Osteoblast (primary cell): ENCODE data around the gene HSP90AB1. TPM values are rescaled to one million over a fixed set of nuclear protein-coding genes. Genes with fewer than 3 reads are reported as not detected.

Experiments used
- DNase-seq: peaks from one replicate; pipeline ENCODE4 v3.0.0; 2011; ENCODE audit warnings: low spot score, mixed read lengths; ENCODE audit not compliant: insufficient read length; ENCODE audit errors: missing footprints
- H2AFZ ChIP-seq: 2 replicates; pipeline ENCODE4 v1.6.0; 2011; ENCODE audit warnings: mild to moderate bottlenecking, low read length
- H3K27ac ChIP-seq: 2 replicates; pipeline ENCODE4 v1.5.1; 2011; ENCODE audit warnings: mild to moderate bottlenecking, low read depth, low read length, moderate library complexity
- H3K27me3 ChIP-seq: 2 replicates; pipeline ENCODE4 v1.6.0; 2012; ENCODE audit warnings: mild to moderate bottlenecking, control low read depth, inconsistent platforms, low read length, moderate library complexity; ENCODE audit not compliant: insufficient read depth
- H3K36me3 ChIP-seq: 2 replicates; pipeline ENCODE4 v1.5.1; 2011; ENCODE audit warnings: mild to moderate bottlenecking, low read length, control low read depth, moderate library complexity; ENCODE audit not compliant: insufficient read depth
- H3K4me1 ChIP-seq: 2 replicates; pipeline ENCODE4 v1.5.1; 2011; ENCODE audit warnings: mild to moderate bottlenecking, low read length, control low read depth, moderate library complexity; ENCODE audit not compliant: insufficient read depth
- H3K4me2 ChIP-seq: 2 replicates; pipeline ENCODE4 v1.6.0; 2011; ENCODE audit warnings: mild to moderate bottlenecking, low read length; ENCODE audit not compliant: insufficient read depth
- H3K4me3 ChIP-seq: fragments of 200-600 bp; sonication (generic); 3 replicates; pipeline ENCODE4 v1.5.1; 2012; ENCODE audit warnings: mild to moderate bottlenecking, low read length, inconsistent platforms; ENCODE audit not compliant: insufficient read depth
- H3K79me2 ChIP-seq: 2 replicates; pipeline ENCODE4 v1.6.0; 2012; ENCODE audit warnings: mild to moderate bottlenecking, low read length, control low read depth, inconsistent platforms; ENCODE audit not compliant: insufficient read depth
- H3K9me3 ChIP-seq: 2 replicates; pipeline ENCODE4 v1.5.1; 2011; ENCODE audit warnings: low read depth, low read length, control low read depth
- H4K20me1 ChIP-seq: 2 replicates; pipeline ENCODE4 v1.6.0; 2012; ENCODE audit warnings: mild to moderate bottlenecking, low read length, control low read depth; ENCODE audit not compliant: insufficient read depth
- CTCF ChIP-seq: IDR thresholded peaks from 2 replicates; pipeline ENCODE4 v1.5.1; 2011; ENCODE audit warnings: mild to moderate bottlenecking, low read depth, low read length, moderate library complexity; ENCODE audit errors: extremely low read depth
- total RNA-seq: library from RNA; depleted of rRNA; stranded (reverse); fragments of >200 nt; gene quantifications from 2 replicates; pipeline ENCODE4 v1.2.3, GENCODE V29; 2012

Gene HSP90AB1
- total RNA-seq, 1 donor, result 702 TPM

- no peak for TF ChIP-seq CTCF
- Histone ChIP-seq H4K20me1 (peaks cover 8% of the 10 kb centered on the region), H3K4me2 (peak overlapping the region; percentile 92), H3K4me1 (peaks cover 15% of the 10 kb centered on the region), H3K27me3 (peaks cover 5% of the 10 kb centered on the region), H3K27ac (no peak overlapping the region), H3K9me3 (no peaks in the 10 kb centered on the region), H3K79me2 (peaks cover 25% of the 10 kb centered on the region), H3K36me3 (peaks cover 10% of the 10 kb centered on the region), H3K4me3 (peak overlapping the region; percentile 90), H2AFZ (no peak overlapping the region)
- peak; percentile 91 for DNase-seq
Observed at GRCh38 chr6:44263354-44264100, 16.6 kb downstream of the HSP90AB1 start.

DNA sequence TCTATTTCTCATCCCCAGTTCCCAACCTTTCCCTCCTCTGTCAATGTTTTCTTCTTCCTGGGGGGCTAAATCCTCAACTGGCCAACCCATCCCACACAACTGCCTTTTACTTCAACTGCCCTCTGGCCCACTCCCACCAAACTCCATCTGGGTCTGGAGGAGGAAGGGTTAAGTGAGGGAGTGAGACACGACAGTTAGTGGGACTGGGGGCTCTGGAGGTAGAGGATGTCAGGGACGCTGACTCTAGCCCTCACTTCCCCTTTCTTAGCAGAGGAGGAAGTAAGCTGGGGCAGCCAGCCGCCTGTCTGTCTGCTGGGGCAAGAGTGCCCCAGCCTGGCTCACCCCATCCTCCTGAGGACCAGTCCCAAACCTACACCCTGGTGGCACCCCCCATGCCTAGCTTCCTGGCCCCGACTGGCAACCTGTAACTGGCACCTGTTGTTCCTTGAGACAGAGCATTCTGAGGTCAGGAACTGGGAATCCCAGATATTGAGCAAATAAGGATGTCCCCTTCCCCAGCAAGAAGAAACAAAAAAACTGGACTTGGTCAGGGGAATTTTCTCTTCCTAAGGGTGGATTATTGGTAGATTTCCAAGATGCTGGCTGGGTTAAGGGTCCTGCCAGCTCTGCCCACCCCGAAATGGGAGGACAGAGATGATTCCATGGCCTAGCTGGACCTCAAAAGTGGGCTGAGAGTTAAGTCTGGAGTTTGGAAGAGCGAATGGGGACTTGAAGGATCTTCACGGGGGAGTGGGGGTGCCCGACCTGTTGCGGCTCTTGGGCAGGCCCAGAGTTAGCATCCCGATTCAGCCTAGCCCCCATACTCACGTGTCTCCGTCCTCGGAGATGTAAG, 17.5 kb downstream of the HSP90AB1 start:
- H3K4me1 ChIP-seq, result peaks cover 15% of the 10 kb centered on the region
- H3K9me3 ChIP-seq, result no peaks in the 10 kb centered on the region
- H3K4me2 ChIP-seq, result peak overlapping the region; percentile 92
- H3K27me3 ChIP-seq, result peaks cover 13% of the 10 kb centered on the region
- H3K27ac ChIP-seq, result peak overlapping the region; percentile 60
- H3K4me3 ChIP-seq, result peak overlapping the region; percentile 90
- H3K36me3 ChIP-seq, result peaks cover 10% of the 10 kb centered on the region
- peaks cover 8% of the 10 kb centered on the region for H4K20me1 ChIP-seq
- H3K79me2 ChIP-seq, result peaks cover 25% of the 10 kb centered on the region
- peak overlapping the region; percentile 86 for H2AFZ ChIP-seq
- TF ChIP-seq CTCF, result no peak
- peak; percentile 78 for DNase-seq

DNA sequence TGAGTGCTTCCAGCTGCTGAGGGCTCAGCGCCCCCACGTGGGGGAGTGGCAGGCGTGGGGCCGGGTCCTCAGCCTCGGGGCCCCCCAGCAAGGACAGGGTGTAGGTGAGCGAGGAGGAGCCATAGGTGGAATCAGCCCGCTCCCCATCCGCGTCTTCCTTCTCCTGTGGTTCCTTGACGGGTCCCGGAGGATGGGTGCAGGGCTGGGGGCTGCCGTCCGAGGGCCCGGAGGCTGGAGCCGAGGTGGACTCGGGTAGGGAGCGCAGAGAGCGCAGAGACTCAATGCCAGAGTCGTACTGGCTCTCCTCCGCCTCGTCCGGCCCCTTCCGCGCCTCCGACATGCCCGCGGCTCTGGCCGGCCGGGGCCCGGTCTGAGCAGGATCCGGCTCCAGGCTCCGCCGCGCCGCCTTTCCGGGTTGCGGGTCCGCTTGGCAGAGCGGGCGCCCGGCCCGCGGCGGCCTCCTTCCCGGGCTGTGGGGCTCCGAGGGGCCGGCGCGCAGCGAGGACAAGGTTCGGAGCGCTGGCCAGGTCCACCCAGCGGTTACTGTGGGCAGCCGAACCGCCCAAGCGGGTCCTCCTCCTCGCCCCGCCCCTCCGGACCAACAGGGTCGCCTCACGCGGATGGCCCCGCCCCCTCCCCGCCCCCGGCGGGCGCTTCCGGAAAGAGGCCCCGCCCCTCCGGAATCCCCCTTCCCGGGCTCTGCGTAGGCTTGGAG, 18.3 kb downstream of the HSP90AB1 start, which contains the start of gene NFKBIE:
TSS of gene NFKBIE (minus strand) at position 545 of the 715 bp plus-strand sequence. CDS start at position 340, 205 bp downstream.
- peak; percentile 100 for DNase-seq
- Histone ChIP-seq H3K79me2 (peaks cover 25% of the 10 kb centered on the region), H3K27me3 (peaks cover 21% of the 10 kb centered on the region), H3K4me3 (peak within 1 kb of the TSS; percentile 90), H3K27ac (peak within 1 kb of the TSS; percentile 60), H3K4me1 (peaks cover 15% of the 10 kb centered on the region), H2AFZ (peak within 1 kb of the TSS; percentile 86), H3K4me2 (peak within 1 kb of the TSS; percentile 92), H3K9me3 (no peaks in the 10 kb centered on the region), H4K20me1 (peaks cover 8% of the 10 kb centered on the region), H3K36me3 (peaks cover 3% of the 10 kb centered on the region)
- peak; percentile 20 for TF ChIP-seq CTCF
